Measurements from ENCODE around the gene SLC7A7. TPM values are rescaled to one million over a fixed set of nuclear protein-coding genes. Genes with fewer than 3 reads are reported as not detected.

The SLC7A7 gene
- total and polyA plus RNA-seq, 2 of the 13 experiments (the other 11 are each of a cell fraction or from before 2014, with no cell fraction given) = 0.13 to 0.63 TPM

DNA sequence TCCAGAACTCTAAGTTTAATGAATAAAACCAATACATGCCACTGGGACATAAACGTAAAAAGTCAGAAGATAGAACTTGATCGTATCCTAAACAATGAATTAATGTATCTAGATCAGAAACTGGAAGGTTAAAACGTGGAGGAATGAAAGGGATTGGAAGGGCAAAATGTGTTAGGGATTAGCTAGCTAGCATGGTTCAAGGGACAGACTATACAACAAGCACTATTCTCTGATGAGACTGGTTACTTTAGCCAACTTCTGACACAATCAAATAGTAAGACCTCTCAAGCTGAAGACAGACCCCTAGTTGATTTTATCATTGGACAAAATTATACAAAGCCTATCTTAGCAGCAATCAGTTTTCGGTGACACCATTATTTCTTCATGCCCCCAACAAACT, 67.5 kb downstream of the SLC7A7 start:
- TF ChIP-seq ZNF12 (CRISPR knock-in tag; IDR thresholded peaks at IDR 0.05) (peak; percentile 52; the same call in 1 of the 2 replicates), ZNF20 (CRISPR knock-in tag; IDR thresholded peaks at IDR 0.05) (no peak), SALL1 (CRISPR knock-in tag; IDR thresholded peaks at IDR 0.05) (no peak), ZNF709 (CRISPR knock-in tag; IDR thresholded peaks at IDR 0.05) (no peak)
- TF ChIP-seq, protein P1, sequence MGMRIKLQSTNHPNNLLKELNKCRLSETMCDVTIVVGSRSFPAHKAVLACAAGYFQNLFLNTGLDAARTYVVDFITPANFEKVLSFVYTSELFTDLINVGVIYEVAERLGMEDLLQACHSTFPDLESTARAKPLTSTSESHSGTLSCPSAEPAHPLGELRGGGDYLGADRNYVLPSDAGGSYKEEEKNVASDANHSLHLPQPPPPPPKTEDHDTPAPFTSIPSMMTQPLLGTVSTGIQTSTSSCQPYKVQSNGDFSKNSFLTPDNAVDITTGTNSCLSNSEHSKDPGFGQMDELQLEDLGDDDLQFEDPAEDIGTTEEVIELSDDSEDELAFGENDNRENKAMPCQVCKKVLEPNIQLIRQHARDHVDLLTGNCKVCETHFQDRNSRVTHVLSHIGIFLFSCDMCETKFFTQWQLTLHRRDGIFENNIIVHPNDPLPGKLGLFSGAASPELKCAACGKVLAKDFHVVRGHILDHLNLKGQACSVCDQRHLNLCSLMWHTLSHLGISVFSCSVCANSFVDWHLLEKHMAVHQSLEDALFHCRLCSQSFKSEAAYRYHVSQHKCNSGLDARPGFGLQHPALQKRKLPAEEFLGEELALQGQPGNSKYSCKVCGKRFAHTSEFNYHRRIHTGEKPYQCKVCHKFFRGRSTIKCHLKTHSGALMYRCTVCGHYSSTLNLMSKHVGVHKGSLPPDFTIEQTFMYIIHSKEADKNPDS (CRISPR knock-in tag; IDR thresholded peaks at IDR 0.05) = no peak
- Histone ChIP-seq H3K9ac (ENCODE audit: insufficient read depth, low read depth, low read length) (no peak overlapping the region), H3K4me1 (ENCODE audit: insufficient read depth, low read length) (peaks cover 9% of the 10 kb centered on the region), H3K36me3 (replicated peaks in 1 of 2; ENCODE audit: control insufficient read depth in 1 of 2, insufficient read depth in 2 of 2, low read length in 2 of 2) (no peaks in the 10 kb centered on the region), H3K79me2 (ENCODE audit: insufficient read depth, low read length) (no peaks in the 10 kb centered on the region), H3K4me3 (replicated peaks in 1 of 3; ENCODE audit: insufficient read depth in 1 of 3, low read depth in 2 of 3, low read length in 3 of 3) (no peak overlapping the region), H3K4me2 (ENCODE audit: low read depth, low read length) (no peak overlapping the region), H3K27me3 (ENCODE audit: control insufficient read depth in 1 of 2, insufficient read depth in 2 of 2, low read length in 2 of 2) (peaks cover 0 to 8% of the 10 kb centered on the region in 2 experiments; a peak in 1 of 5 replicates), H2AFZ (ENCODE audit: low read length) (no peak overlapping the region), H3K27ac (ENCODE audit: extremely low read length, insufficient read depth, low read length) (no peak overlapping the region), H4K20me1 (ENCODE audit: insufficient read depth, low read length) (no peaks in the 10 kb centered on the region), H3K9me3 (ENCODE audit: low read length) (no peaks in the 10 kb centered on the region)
- ChIA-PET POLR2A (interaction anchor here (0.7 kb wide), 1 partner anchor 26 kb away, joined by 3 read pairs; no protein-coding TSS in a partner anchor), CTCF (ENCODE audit: low intra/inter-chr PET ratio, low total read pairs) (no interaction called here)
- FAIRE-seq = no peak
- no TSS peak for BruUV-seq (replicated peaks)
- no peak for ATAC-seq
- in situ Hi-C loops (cut with HindIII; ENCODE audit: extremely low pct_ligation_motif_present, low pct_unique_long_range_greater_than_20kb) (no loop called here), intact Hi-C loops (cut with micrococcal nuclease; ENCODE audit: unreplicated experiment) (no loop called here)
- DNase-seq (ENCODE audit: low spot score) = no peak
- WGBS (ENCODE audit: low lambda C conversion rate) = 26% methylated on average over 4 of the region's 4 CpGs

DNA sequence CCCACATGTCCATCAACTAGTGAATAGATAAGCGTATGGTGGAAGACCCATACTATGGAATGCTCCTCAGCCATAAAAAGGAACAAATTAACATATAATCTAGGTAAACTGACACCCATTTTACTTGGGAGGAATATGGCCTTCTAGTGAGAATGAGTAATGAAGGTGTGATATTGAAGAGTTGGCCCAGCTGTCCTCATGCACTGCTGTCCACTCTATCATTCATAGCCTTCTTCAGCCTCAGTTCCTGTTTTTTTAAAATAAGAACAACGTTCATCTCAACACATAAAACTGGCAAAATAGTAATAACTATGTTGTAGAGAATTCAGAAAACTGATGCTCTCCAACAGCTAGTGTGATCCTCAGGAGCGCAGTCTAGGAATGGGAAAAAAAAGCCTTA, 75.2 kb downstream of the SLC7A7 start:
- DNase-seq (ENCODE audit: low spot score) = no peak
- H3K4me1 ChIP-seq (ENCODE audit: insufficient read depth, low read length) = no peaks in the 10 kb centered on the region
- 56% methylated on average over 3 of the region's 3 CpGs for WGBS (ENCODE audit: low lambda C conversion rate)
- ChIA-PET CTCF (ENCODE audit: low intra/inter-chr PET ratio, low total read pairs) (no interaction called here), POLR2A (no interaction called here)
- in situ Hi-C loops (cut with HindIII; ENCODE audit: extremely low pct_ligation_motif_present, low pct_unique_long_range_greater_than_20kb) (no loop called here), intact Hi-C loops (cut with micrococcal nuclease; ENCODE audit: unreplicated experiment) (no loop called here)
- H3K27me3 ChIP-seq (ENCODE audit: control insufficient read depth in 1 of 2, insufficient read depth in 2 of 2, low read length in 2 of 2) = 0 out of 5 replicates have a peak, but pooled peaks cover 0 to 2% of the 10 kb centered on the region in 2 experiments
- H3K9me3 ChIP-seq (ENCODE audit: low read length) = no peaks in the 10 kb centered on the region
- no peak overlapping the region for H3K9ac ChIP-seq (ENCODE audit: insufficient read depth, low read depth, low read length)
- H4K20me1 ChIP-seq (ENCODE audit: insufficient read depth, low read length) = no peaks in the 10 kb centered on the region
- BruUV-seq (replicated peaks) = no TSS peak
- no peaks in the 10 kb centered on the region for H3K36me3 ChIP-seq (replicated peaks in 1 of 2; ENCODE audit: control insufficient read depth in 1 of 2, insufficient read depth in 2 of 2, low read length in 2 of 2)
- no peak overlapping the region for H3K4me2 ChIP-seq (ENCODE audit: low read depth, low read length)
- FAIRE-seq = no peak
- no peak overlapping the region for H3K27ac ChIP-seq (ENCODE audit: extremely low read length, insufficient read depth, low read length)
- no peak for ATAC-seq
- no peak overlapping the region for H3K4me3 ChIP-seq (replicated peaks in 1 of 3; ENCODE audit: insufficient read depth in 1 of 3, low read depth in 2 of 3, low read length in 3 of 3)
- no peaks in the 10 kb centered on the region for H3K79me2 ChIP-seq (ENCODE audit: insufficient read depth, low read length)
- H2AFZ ChIP-seq (ENCODE audit: low read length) = no peak overlapping the region
- TF ChIP-seq, protein P2, sequence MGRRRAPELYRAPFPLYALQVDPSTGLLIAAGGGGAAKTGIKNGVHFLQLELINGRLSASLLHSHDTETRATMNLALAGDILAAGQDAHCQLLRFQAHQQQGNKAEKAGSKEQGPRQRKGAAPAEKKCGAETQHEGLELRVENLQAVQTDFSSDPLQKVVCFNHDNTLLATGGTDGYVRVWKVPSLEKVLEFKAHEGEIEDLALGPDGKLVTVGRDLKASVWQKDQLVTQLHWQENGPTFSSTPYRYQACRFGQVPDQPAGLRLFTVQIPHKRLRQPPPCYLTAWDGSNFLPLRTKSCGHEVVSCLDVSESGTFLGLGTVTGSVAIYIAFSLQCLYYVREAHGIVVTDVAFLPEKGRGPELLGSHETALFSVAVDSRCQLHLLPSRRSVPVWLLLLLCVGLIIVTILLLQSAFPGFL (CRISPR knock-in tag; IDR thresholded peaks at IDR 0.05) = no peak
- TF ChIP-seq CEBPB (IDR thresholded peaks at IDR 0.05; ENCODE audit: borderline replicate concordance, low read depth, low read length) (no peak), GLI4 (CRISPR knock-in tag; IDR thresholded peaks at IDR 0.05; ENCODE audit: borderline replicate concordance) (no peak), ZFP82 (CRISPR knock-in tag; IDR thresholded peaks at IDR 0.05; ENCODE audit: borderline replicate concordance) (no peak), ZNF317 (CRISPR knock-in tag; IDR thresholded peaks at IDR 0.05) (no peak), ZNF577 (CRISPR knock-in tag; IDR thresholded peaks at IDR 0.05; ENCODE audit: borderline replicate concordance, low read depth) (no peak), DMAP1 (CRISPR knock-in tag; IDR thresholded peaks at IDR 0.05) (no peak)
- TF ChIP-seq, protein P3, sequence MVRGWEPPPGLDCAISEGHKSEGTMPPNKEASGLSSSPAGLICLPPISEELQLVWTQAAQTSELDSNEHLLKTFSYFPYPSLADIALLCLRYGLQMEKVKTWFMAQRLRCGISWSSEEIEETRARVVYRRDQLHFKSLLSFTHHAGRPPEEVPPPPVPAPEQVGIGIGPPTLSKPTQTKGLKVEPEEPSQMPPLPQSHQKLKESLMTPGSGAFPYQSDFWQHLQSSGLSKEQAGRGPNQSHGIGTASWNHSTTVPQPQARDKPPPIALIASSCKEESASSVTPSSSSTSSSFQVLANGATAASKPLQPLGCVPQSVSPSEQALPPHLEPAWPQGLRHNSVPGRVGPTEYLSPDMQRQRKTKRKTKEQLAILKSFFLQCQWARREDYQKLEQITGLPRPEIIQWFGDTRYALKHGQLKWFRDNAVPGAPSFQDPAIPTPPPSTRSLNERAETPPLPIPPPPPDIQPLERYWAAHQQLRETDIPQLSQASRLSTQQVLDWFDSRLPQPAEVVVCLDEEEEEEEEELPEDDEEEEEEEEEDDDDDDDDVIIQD (CRISPR knock-in tag; IDR thresholded peaks at IDR 0.05; ENCODE audit: low read depth) = no peak

Measured in HepG2 (cell line).